ENCODE data around the gene INPP4B. TPM values are rescaled to one million over a fixed set of nuclear protein-coding genes. Genes with fewer than 3 reads are reported as not detected.

Gene INPP4B
- total and polyA plus RNA-seq, 2 of the 4 experiments (the other 2 are of a cell fraction) = 1.8 to 14.0 TPM

GRCh38 chr4:142596121-142596520 lies 250.0 kb downstream of the INPP4B start:
- no TSS peak for BruUV-seq (replicated peaks)
- no CpG with 5 or more reads among the region's 2 CpGs for WGBS, 2 experiments (ENCODE audit: extremely low coverage in 2 of 2, insufficient read length in 1 of 2)
- Histone ChIP-seq H3K4me1 (ENCODE audit: control insufficient read depth, insufficient read depth, low read length) (no peaks in the 10 kb centered on the region), H4K20me1 (ENCODE audit: insufficient read depth, low read length) (no peaks in the 10 kb centered on the region), H4K5ac (ENCODE audit: low read depth, low read length) (no peak overlapping the region), H3K9me1 (ENCODE audit: insufficient read depth, low read length) (no peaks in the 10 kb centered on the region), H3K4me2 (ENCODE audit: low read depth, low read length) (no peak overlapping the region), H3K79me1 (ENCODE audit: low read depth in 1 of 2, low read length in 2 of 2) (no peaks in the 10 kb centered on the region), H2BK120ac (ENCODE audit: low read depth, low read length) (no peak overlapping the region), H2AK9ac (replicated peaks; ENCODE audit: low read depth, low read length, poor library complexity) (no peak overlapping the region), H2BK5ac (ENCODE audit: low read depth, low read length, poor library complexity, severe bottlenecking) (no peak overlapping the region), H3K14ac (replicated peaks; ENCODE audit: low read depth, low read length) (no peak overlapping the region), H3K23ac (ENCODE audit: low read depth, low read length) (no peak overlapping the region), H2AFZ (replicated peaks; ENCODE audit: low read length, poor library complexity) (no peak overlapping the region), H3K27me3 (ENCODE audit: control insufficient read depth, insufficient read depth, low read length) (no peaks in the 10 kb centered on the region), H3K27ac (ENCODE audit: insufficient read depth, low read length) (no peak overlapping the region), H3K4me3 (ENCODE audit: insufficient read depth, low read depth, low read length) (no peak overlapping the region), H3K56ac (ENCODE audit: extremely low read depth, insufficient read depth, low read length) (no peak overlapping the region), H3K9me3 (ENCODE audit: control insufficient read depth, insufficient read depth, low read length) (no peaks in the 10 kb centered on the region), H4K8ac (ENCODE audit: low read depth in 2 of 2, low read length in 2 of 2) (no peak overlapping the region), H3K18ac (ENCODE audit: low read depth, low read length) (no peak overlapping the region), H2AK5ac (ENCODE audit: low read depth, low read length) (no peak overlapping the region), H4K91ac (ENCODE audit: insufficient read depth, low read depth, low read length) (no peak overlapping the region), H3K36me3 (ENCODE audit: control insufficient read depth, insufficient read depth, low read length) (no peaks in the 10 kb centered on the region), H2BK20ac (ENCODE audit: low read depth, low read length) (no peak overlapping the region), H3K9ac (ENCODE audit: low read depth, low read length) (no peak overlapping the region), H2BK15ac (ENCODE audit: low read depth, low read length) (no peak overlapping the region), H3K4ac (ENCODE audit: low read depth, low read length) (no peak overlapping the region)
- intact Hi-C loops (cut with micrococcal nuclease) (no loop called here), in situ Hi-C loops (cut with MboI; ENCODE audit: low sequenced_read_pairs) (no loop called here), dilution Hi-C loops (cut with HindIII; ENCODE audit: low sequenced_read_pairs, unreplicated experiment) (no loop called here)
- TF ChIP-seq CTCF (conservative IDR thresholded peaks at IDR 0.05; ENCODE audit: low read depth, low read length) (no peak), MXI1 (IDR thresholded peaks at IDR 0.05; ENCODE audit: borderline replicate concordance, low read depth, low read length) (no peak)
- CTCF ChIA-PET = no interaction called here
- POLR2A ChIA-PET (ENCODE audit: unreplicated experiment) = no interaction called here
- DNase-seq (no peak), ATAC-seq (ENCODE audit: low read depth) (no peak)
